Mucosa of descending colon (tissue), 3 donors: ENCODE results near the gene CALR. TPM values are rescaled to one million over a fixed set of nuclear protein-coding genes. Genes with fewer than 3 reads are reported as not detected.
"Not testable (repeated sequence)": the region's sequence is repeated elsewhere in the genome, so short reads cannot be mapped to it uniquely, and the experiment has no call there.

ENCODE experiments used
- ATAC-seq: fragments of 200-7000 bp; cut with Tn5 transposase; one replicate; pipeline ENCODE4 v1.9.1; 2020; ENCODE audit warnings: mild to moderate bottlenecking, moderate library complexity
- DNase-seq, 3 donors: peaks; one replicate each; pipeline ENCODE4 v3.0.0-alpha.2; 2020
- H3K36me3 ChIP-seq: fragments of 200-600 bp; one replicate; pipeline ENCODE4 v1.8.0; 2021; ENCODE audit warnings: low read depth, mild to moderate bottlenecking
- H3K4me1 ChIP-seq: fragments of 200-600 bp; one replicate; pipeline ENCODE4 v1.8.0; 2021; ENCODE audit warnings: low read depth, mild to moderate bottlenecking
- H3K4me3 ChIP-seq: fragments of 200-600 bp; one replicate; pipeline ENCODE4 v1.8.0; 2021; ENCODE audit warnings: mild to moderate bottlenecking
- H3K9me3 ChIP-seq: fragments of 200-600 bp; one replicate; pipeline ENCODE4 v1.8.0; 2021; ENCODE audit warnings: mild to moderate bottlenecking
- intact Hi-C, 2 donors: fragments of 100-400 bp; cut with DNase I in 1 of 2; cut with micrococcal nuclease in 1 of 2; formaldehyde crosslinking; loops; one replicate each; pipeline versions ENCODE4 v1.11.0 to v1.11.1; 2022; cut with DNase I, micrococcal nuclease
- total RNA-seq, 3 donors: library from RNA; stranded (reverse); fragmentation: NEBNext Ultra II Directional in 2 of 3; extraction: Animal tissue kit (Norgen Biotek cat#: 25700) in 2 of 3; gene quantifications; one replicate each; pipeline versions ENCODE4 v1.2.1 to v1.2.4, GENCODE V29; 2021 to 2023
- TF ChIP-seq, protein P1 (sequence below): fragments of 200-600 bp; IDR thresholded peaks from one replicate; pipeline ENCODE4 v1.8.0; 2022; ENCODE audit warnings: antibody characterized with exemption, mild to moderate bottlenecking
- donor health status: DM: no; HTN: no; CAD: no; lungs with moderate emphysema.
- donor health status: DM: no; HTN: no; CAD: no.
- donor health status: DM: no; HTN: yes; CAD: no.

CALR gene
- total RNA-seq, 3 donors from 2014 or later, result 433 to 945 (median 637) TPM

DNA sequence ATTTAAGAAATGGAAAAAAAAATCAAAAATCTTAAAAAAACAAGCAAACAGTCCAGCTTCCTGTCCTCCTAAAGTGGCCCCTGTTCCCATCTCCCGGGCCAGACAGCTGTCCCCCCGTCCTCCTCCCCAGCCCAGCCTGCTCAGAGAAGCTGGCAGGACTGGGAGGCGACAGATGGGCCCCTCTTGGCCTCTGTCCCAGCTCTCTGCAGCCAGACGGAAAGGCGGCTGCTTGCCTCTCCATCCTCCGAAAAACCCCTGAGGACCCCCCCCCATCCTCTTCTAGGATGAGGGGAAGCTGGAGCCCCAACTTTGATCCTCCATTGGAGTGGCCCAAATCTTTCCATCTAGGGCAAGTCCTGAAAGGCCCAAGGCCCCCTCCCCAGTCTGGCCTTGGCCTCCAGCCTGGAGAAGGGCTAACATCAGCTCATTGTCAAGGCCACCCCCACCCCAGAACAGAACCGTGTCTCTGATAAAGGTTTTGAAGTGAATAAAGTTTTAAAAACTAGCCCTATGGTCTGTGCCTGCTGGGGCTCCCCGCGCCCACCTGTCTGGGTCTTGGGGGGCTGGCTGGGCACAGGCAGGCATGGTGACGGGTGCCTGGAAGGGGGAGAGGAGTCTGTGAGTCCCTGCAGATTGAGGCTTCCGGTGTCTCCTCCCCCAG lies 14.9 kb downstream of the CALR start:
- intact Hi-C loops, result no loop called here
- ATAC-seq (no peak), DNase-seq (no peak)
- Histone ChIP-seq H3K36me3 (peaks cover 7% of the 10 kb centered on the region), H3K4me3 (no peak overlapping the region), H3K9me3 (no peaks in the 10 kb centered on the region), H3K4me1 (peaks cover 30% of the 10 kb centered on the region)
- TF ChIP-seq, protein P1, sequence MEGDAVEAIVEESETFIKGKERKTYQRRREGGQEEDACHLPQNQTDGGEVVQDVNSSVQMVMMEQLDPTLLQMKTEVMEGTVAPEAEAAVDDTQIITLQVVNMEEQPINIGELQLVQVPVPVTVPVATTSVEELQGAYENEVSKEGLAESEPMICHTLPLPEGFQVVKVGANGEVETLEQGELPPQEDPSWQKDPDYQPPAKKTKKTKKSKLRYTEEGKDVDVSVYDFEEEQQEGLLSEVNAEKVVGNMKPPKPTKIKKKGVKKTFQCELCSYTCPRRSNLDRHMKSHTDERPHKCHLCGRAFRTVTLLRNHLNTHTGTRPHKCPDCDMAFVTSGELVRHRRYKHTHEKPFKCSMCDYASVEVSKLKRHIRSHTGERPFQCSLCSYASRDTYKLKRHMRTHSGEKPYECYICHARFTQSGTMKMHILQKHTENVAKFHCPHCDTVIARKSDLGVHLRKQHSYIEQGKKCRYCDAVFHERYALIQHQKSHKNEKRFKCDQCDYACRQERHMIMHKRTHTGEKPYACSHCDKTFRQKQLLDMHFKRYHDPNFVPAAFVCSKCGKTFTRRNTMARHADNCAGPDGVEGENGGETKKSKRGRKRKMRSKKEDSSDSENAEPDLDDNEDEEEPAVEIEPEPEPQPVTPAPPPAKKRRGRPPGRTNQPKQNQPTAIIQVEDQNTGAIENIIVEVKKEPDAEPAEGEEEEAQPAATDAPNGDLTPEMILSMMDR, result no peak

DNA sequence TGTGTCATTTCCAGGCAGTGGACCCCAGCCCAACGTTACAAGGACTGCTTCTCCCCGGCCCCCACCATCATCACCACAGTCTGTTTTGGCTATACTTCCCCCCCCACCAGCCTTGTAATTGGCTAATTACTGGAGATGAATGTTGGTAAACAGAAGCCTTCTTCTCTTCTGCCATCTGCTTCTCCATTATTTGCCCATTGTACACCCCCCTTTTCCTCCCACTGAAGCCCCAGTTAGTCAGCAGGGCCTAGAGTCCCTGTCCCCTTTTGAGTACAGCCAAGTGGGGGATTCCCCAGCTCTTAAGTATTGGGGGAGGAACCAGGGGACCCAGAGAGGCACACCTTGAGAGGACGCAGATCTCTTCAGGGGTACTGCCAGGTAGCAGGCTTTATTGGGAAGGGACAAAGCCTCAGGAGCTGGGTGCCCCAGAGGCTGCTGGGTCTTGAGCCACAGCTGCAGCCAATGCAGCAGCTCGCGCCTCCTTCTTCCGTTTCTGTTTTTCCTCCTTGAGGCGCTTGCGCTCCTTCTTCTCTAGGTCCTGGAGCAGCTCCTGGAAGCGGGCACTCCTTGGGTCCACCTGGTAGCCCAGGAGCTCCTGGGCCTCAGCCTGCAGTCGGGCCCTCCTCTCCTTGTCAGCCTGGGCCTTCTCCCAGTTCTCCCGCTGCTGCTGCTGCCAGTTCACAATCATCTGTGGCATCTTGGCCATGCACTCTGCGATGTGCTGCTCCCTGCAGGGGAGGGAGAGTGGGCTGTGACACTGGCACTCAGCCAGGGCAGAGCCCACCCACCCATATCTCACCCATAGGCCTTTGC lies 15.6 kb downstream of the CALR start:
- no peak for DNase-seq
- H3K4me3 ChIP-seq, result no peak overlapping the region
- TF ChIP-seq, protein P1, result no peak
- intact Hi-C loops, result no loop called here
- H3K36me3 ChIP-seq, result no peaks in the 10 kb centered on the region
- no peaks in the 10 kb centered on the region for H3K9me3 ChIP-seq
- ATAC-seq, result no peak
- H3K4me1 ChIP-seq, result peaks cover 30% of the 10 kb centered on the region

DNA sequence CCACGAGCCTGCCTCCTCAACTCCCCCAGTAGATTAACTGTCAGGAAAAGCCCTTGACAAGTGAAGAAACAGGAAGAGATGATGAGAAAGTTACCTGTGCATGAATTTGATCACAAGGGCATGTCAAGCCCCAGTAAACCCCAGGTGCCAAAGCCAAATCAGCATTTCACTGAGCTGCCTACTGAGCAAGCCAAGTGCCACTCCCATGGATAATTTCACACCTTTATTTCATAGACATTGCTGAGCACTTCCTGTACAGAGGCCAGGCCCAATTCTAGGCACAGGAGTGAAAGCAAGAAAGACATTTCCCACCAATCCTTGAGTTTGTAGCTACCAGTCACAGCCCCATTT lies 16.2 kb downstream of the CALR start:
- peaks cover 30% of the 10 kb centered on the region for H3K4me1 ChIP-seq
- H3K4me3 ChIP-seq, result no peak overlapping the region
- intact Hi-C loops, result no loop called here
- ATAC-seq, result peak; percentile 63
- TF ChIP-seq, protein P1, result no peak
- no peak for DNase-seq
- H3K36me3 ChIP-seq, result no peaks in the 10 kb centered on the region
- no peaks in the 10 kb centered on the region for H3K9me3 ChIP-seq

DNA sequence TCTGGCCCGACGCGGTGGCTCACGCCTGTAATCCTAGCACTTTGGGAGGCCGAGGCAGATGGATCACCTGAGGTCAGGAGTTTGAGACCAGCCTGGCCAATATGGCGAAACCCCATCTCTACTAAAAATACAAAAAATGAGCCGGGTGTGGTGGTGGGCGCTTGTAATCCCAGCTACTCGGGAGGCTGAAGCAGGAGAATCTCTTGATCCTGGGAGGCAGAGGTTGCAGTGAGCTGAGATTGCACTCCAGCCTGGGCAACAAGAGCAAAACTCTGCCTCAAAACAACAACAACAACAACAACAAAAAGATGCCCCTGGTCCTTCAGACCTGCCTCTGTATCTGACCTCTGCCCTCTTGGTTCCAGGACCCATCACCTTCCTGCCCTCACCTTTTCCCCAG lies 17.2 kb downstream of the CALR start:
- H3K36me3 ChIP-seq, intact Hi-C loops, ATAC-seq, H3K9me3 ChIP-seq, DNase-seq, H3K4me3 ChIP-seq: not testable (repeated sequence)
- H3K4me1 ChIP-seq, result peaks cover 30% of the 10 kb centered on the region

DNA sequence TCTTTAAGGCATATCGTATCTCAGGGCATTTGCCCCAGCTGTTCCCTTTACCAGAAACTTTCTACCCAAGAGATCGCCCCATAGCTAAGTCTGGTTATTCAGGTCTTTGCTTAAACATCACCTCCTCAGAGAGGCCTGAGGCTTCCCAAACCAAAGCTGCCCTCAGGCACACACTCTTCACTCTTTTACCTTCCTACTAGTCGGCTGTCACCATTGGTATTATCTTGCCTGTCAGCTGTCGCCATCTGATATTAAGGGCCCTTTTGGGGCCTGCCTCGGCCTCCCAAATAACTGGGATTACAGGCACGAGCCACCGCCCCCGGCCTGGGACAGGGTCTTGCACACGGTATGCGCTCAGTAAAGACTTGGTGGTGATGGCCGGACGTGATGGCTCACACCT lies 17.6 kb downstream of the CALR start:
- no peaks in the 10 kb centered on the region for H3K9me3 ChIP-seq
- intact Hi-C loops, result no loop called here
- H3K4me1 ChIP-seq, result peaks cover 30% of the 10 kb centered on the region
- no peak overlapping the region for H3K4me3 ChIP-seq
- ATAC-seq, result no peak
- DNase-seq, result no peak
- no peaks in the 10 kb centered on the region for H3K36me3 ChIP-seq
- TF ChIP-seq, protein P1, result no peak
